Fibroblast of peridontal ligament (primary cell): Measurements from ENCODE around the gene RTKN2.
"Not testable (repeated sequence)": the region's sequence is repeated elsewhere in the genome, so short reads cannot be mapped to it uniquely, and the experiment has no call there.

Experiments
- DNase-seq: peaks from one replicate; pipeline ENCODE4 v3.0.0-alpha.2; 2010; ENCODE audit errors: extremely low read depth

Gene RTKN2

GRCh38 chr10:62259998-62260397 is 8.6 kb downstream of the RTKN2 start:
- no peak for DNase-seq

GRCh38 chr10:62259456-62259855 is 9.2 kb downstream of the RTKN2 start:
- DNase-seq = no peak

DNA sequence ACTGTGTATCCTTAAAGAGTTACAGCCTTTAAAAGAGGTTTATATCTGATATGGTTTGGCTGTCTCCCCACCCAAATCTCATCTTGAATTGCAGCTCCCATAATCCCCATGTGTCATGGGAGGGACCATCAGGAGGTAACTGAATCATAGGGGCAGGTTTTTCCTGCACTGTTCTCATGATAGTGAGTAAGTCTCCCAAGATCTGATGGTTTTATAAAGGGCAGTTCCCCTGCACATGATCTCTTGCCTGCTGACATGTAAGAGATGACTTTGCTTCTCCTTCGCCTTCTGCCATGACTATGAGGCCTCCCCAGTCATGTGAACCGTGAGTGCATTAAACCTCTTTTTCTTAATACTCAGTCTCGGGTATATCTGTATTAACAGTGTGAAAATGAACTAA is 9.7 kb downstream of the RTKN2 start:
- no peak for DNase-seq

DNA sequence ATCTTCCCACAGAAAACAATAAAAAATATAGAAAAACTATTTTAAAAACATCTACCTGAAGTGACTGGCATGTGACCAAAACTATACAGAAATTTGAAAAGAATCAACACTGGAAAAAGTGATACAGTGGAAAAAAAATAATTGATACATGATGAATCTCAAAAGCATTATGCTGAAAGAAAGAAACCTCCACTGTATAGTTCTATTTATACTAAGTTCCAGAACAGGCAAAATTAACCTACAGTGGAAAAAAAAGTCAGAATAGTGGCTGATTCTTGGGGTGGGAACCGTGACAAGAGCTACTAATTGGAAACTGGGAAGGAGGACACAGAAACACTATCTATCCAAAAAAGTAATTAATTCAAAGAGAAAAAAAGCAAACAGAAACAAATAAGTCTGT is 14.9 kb downstream of the RTKN2 start:
- no peak for DNase-seq

- no peak for DNase-seq
Observed at GRCh38 chr10:62252051-62252450, 16.6 kb downstream of the RTKN2 start.

GRCh38 chr10:62250594-62251198 is 17.9 kb downstream of the RTKN2 start:
- no peak for DNase-seq

DNA sequence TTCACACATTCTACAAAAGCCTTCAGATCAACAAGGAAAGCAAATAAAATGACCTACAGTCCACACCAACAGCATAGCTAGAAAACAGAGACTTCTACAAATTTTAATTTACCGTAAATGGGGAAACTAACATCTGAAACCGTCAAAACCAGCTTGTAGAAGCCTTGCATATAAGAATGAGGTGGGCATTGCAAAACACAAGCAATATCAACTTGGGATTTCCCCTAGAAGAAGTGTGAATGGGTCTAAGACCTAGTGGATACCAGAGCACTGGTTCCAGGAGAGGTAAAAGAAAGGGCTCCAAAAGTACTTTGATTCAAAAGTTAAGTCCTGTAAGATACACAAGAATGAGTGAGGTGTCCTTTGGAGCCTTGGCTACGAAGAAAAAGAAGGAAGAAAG is 18.7 kb downstream of the RTKN2 start:
- no peak for DNase-seq

- DNase-seq = peak; percentile 59
Observed at GRCh38 chr10:62248465-62248864, 20.2 kb downstream of the RTKN2 start.

- DNase-seq = peak; percentile 89
Observed at GRCh38 chr10:62244785-62245467, 23.7 kb downstream of the RTKN2 start.

- no peak for DNase-seq
Observed at GRCh38 chr10:62244088-62244487, 24.6 kb downstream of the RTKN2 start.

DNA sequence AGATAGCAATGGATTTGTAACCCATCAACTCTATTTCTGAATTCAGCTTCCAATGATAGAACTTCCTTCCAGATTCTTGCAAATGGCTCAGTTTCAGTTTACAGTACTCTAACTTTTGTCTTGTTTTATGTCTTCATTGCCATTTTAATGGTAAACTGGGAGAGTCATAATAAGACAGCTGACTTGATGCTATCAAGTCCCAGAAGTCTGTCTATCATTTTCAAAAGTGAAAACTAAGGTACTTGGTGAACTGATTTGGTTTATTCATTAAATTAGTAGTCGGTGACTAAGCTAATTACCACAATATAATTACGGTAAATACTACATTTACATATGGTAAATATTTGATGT is 25.0 kb downstream of the RTKN2 start:
- DNase-seq = no peak

DNA sequence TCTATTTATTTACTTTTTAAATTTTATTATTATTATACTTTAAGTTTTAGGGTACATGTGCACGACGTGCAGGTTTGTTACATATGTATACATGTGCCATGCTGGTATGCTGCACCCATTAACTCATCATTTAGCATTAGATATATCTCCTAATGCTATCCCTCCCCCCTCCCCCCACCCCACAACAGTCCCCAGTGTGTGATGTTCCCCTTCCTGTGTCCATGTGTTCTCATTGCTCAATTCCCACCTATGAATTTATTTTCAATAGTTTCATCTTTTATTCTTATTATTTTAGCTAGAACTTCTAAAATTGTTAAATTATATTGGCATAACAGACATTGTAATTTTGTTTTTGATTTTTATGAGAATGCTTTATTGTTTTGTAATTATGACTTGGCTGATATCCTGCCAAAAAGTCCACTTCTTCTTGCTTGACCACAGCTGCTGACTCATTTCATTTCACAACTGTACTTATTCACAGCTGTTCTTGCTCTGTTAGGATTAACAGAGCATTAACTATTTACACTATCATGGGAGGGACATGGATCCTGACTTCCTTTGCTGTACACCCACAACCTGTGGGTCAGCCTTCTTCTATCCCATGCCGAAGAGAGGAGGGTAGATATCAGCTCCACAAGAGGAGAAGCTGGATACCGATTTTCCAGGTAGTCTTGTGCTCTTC is 25.5 kb downstream of the RTKN2 start:
- DNase-seq = peak; percentile 98

DNA sequence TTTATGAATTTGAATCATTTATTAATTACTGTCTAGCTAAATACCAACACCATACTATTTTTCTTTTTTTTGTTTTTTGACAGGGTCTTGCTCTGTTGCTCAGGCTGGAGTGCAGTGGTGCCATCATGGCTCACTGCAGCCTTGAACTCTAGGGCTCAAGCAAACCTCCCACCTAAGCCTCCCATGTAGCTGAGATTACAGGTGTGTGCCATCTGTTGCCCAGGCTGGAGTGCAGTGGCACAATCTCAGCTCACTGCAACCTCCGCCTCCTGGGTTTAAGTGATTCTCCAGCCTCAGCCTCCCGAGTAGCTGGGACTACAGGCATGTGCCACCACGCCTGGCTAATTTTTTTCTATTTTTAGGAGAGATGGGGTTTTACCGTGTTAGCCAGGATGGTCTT is 27.1 kb downstream of the RTKN2 start:
- DNase-seq = not testable (repeated sequence)

- no peak for DNase-seq
Observed at GRCh38 chr10:62239994-62240393, 28.6 kb downstream of the RTKN2 start.

GRCh38 chr10:62238880-62239279 is 29.8 kb downstream of the RTKN2 start:
- no peak for DNase-seq

GRCh38 chr10:62237966-62238365 is 30.7 kb downstream of the RTKN2 start:
- peak; percentile 38 for DNase-seq

DNA sequence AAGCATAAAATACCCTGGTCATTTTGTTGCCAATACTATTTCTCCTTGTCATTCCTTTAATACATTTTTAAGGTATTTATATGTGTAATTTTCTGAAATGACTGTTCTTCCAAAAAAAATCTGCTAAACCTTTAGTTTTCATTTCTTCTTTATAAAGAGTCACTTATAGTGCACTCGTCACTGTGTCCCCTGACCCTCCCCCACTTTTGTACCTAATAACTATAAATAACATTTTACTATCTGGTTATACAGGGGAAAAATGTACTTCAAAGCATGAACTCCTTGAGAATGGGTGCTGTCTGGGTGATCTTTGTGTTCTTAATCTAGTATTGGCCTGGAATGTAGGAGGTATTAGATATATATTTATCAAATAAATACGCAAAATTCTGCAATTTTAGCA is 31.1 kb downstream of the RTKN2 start:
- no peak for DNase-seq

- no peak for DNase-seq
Observed at GRCh38 chr10:62234077-62234605, 34.5 kb downstream of the RTKN2 start.

GRCh38 chr10:62233356-62234076 is 35.1 kb downstream of the RTKN2 start:
- peak; percentile 45 for DNase-seq

- no peak for DNase-seq
Observed at GRCh38 chr10:62231805-62232204, 36.8 kb downstream of the RTKN2 start.

GRCh38 chr10:62231371-62231770 is 37.3 kb downstream of the RTKN2 start:
- peak; percentile 96 for DNase-seq

GRCh38 chr10:62230344-62231121 is 38.1 kb downstream of the RTKN2 start:
- peak; percentile 33 for DNase-seq
